Frontal cortex (tissue), 4 donors: ENCODE data around the gene LRIG1. TPM values are rescaled to one million over a fixed set of nuclear protein-coding genes. Genes with fewer than 3 reads are reported as not detected.

Experiments
- DNase-seq, 2 donors: peaks; one replicate each; pipeline ENCODE4 v3.0.0; 2012; ENCODE audit warnings: low spot score in 2 of 2
- FAIRE-seq: peaks from 2 replicates; lab custom pipeline; 2012; peaks lifted over from hg19 to GRCh38; lab: Jason Lieb, UNC
- total RNA-seq: library from RNA; depleted of rRNA; stranded (reverse); fragments of >200 nt; gene quantifications from one replicate; pipeline ENCODE4 v1.2.3, GENCODE V29; 2014
- donor health status: control.
- donor health status: control.
- donor health status: control.

LRIG1 gene
- total RNA-seq, 1 donor from 2014 or later: 51.8 TPM

DNA sequence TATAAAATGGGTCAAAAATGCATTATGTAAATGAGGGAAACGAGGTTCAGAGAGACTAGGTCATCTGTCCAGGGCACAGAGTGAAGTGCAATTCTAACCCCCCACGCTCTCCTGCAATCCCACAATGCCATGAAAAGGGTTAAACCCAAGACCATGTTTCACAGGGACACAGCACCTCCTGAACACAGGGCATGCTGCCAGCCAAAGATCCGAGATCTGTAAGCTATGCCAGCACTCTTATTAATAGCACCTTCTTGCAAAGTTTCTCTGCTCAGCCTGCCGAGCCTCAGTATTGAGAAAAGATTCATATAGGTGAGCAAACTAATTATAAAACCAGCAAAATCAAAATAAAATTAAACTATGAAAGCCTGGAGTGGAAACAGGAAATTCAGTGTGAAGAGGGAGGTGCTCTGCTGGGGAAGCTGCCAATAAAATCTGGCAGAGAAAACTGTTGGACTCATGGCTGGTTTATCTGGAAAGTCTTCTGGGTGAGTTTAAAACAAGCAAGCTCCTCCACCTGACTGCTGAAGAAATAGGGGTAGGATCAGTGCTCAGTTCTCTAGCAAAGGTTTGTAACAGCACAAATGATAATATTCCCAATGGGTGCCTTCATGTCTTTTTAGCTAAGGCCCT is 50.3 kb downstream of the LRIG1 start:
- FAIRE-seq (no peak), DNase-seq (no peak)

DNA sequence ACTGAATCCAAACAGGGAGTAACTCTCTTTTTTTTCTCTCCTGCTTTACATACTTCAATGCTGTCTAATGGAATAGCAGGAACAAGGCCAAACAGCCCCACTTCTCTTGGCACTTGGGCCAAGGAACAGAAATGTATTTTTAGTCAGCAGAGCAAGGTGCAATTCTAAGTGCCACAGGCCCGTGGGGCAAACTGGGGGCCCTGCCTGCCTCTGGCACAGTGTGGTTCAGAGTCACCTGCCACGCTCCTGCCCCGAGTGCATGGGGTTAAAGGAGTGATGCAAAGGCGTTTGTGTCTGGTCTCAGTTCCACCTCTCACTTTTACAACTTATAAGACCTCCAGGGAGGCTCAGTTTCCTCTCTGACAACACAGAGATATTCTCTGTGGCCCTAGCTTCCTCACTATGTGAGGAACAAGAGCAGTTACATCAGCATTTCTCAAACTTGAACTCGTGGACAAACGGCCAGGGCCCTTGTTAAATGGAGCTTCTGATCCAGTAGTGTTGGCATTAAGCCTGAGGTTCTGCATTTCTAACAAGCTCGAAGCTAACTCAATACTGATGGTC is 51.3 kb downstream of the LRIG1 start:
- FAIRE-seq (no peak), DNase-seq (no peak)

DNA sequence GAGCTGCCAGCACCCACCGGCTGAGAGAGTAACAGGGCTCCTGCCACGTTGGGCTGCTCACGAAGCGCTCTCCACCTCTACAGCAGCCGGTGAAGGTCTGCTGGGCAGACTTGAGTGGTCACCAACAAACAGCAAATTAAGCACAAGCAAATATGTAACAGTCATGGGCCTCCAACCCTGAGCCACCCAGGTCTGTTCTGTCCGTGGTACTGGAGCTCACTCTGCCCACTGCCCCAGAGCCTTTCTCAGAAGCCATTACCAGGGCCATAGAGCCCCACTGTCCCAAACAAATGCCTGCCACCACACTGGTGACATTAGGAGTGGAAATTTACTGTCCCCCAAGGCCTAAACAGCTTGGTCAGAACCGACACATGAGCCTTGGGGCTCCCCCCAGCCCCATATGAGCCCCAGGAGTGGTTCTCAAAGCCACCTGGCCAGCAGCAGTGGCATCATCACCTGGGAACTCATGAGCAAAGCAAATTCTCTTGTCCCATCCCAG is 56.6 kb downstream of the LRIG1 start:
- no peak for FAIRE-seq
- DNase-seq: no peak

DNA sequence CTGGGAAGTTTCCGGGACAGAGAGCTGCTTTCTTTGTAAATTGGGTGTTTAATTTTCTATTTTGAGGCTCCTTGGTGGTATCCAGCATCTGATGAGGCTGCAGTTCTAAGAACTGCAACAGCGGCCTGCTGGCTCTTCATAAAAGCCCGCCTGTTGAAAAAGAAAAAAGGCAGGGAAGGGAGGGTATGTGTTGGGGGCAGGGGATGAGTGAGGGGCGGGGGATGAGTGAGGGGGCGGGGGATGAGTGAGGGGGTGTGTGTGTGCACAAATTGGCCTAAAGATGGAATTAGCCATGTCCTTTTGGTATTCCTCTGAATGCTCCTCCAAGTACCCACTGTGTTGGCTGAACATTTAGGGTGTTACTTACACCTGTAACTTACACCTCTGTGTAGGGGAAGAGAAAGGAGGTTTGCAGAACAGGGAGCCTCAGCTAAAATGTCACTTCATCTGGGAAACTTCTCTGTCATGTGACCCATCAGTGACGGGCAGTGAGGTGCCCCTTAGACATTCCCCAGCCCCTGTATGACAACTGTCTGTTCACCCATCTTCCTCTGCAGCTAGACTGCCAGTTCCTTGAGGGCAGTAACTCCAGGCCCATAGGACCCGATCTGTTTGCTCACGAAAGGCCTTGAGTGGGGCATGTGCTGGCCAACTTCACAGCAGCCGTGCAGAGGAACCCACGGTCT is 57.6 kb downstream of the LRIG1 start:
- no peak for FAIRE-seq
- DNase-seq: no peak

DNA sequence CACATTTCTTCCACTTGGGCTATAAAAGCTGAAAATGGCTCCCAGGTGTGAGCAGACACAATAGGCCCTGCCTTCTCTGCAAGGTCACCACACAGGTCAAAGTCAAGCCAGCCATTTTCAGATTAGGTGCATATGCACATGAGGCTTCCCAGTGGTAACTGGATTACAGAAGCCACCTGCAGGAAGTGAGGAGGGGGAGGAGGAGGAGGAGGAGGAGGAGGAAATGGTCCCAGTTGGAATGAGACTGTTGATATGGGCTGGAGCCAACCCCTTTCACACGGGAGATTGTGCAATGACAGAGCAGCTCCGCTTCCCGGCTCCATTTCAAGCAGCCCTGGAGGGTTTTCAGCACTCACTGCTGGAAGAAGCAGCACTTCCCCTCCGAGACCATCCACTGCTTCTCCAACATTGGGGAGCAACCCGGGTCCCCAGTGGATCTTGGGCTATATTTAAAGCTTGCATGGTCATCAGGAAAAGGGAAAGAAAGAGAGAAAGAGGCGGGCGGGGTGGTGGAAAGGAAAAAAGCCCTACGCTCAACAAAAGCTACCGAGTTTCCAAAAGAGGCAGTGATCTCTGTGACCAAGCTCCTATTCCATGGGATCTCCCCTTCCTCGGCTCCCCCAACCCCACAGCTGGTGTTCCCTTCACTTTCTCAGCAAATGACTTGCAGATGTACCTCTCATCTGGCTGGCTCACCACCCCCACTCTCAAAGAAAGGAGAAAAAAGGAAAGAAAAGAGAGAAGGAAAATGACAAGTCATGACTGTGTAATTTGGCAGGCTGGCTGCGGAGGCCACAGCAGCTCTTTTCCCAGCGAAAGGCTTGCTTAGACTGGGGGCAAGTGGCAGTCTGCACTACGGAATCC is 58.3 kb downstream of the LRIG1 start:
- FAIRE-seq: no peak
- no peak for DNase-seq

DNA sequence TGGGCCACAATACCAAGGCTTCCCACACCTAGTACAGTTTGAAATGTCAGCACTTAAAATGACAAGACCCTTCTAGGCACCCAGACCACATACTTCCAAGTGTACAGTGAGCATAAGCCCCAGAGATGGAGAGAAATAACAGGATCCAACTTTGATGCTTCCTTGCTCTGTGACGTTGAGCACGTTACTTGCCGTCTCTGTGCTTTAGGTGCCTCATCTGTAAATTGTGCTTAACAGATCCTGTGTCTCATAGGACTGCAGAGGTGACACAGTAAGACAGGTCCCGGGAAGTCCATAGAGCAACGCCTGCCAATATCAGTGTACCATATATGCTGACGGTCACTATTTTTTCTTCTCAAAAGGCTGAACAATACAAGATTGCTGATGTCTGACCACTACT is 59.1 kb downstream of the LRIG1 start:
- FAIRE-seq: no peak
- no peak for DNase-seq

DNA sequence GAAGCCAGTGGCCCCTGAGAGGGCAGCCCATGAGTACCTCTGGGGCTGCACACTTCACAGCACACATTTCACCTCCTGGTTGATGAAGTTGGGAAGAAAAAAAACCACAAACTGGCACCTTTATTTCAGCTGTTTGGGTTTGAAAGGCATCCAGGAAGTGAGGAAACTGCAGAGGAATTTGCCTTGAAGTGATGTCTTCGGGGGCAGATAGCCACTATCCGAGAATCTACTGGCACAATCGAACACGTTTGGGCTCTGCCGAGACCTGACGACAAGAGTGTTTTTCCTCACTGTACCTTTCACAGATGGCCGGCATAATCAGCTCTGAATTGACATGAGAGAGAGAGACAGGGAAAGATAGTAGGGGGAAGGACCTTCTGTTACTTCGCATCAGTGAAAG is 59.7 kb downstream of the LRIG1 start:
- DNase-seq (no peak), FAIRE-seq (no peak)

DNA sequence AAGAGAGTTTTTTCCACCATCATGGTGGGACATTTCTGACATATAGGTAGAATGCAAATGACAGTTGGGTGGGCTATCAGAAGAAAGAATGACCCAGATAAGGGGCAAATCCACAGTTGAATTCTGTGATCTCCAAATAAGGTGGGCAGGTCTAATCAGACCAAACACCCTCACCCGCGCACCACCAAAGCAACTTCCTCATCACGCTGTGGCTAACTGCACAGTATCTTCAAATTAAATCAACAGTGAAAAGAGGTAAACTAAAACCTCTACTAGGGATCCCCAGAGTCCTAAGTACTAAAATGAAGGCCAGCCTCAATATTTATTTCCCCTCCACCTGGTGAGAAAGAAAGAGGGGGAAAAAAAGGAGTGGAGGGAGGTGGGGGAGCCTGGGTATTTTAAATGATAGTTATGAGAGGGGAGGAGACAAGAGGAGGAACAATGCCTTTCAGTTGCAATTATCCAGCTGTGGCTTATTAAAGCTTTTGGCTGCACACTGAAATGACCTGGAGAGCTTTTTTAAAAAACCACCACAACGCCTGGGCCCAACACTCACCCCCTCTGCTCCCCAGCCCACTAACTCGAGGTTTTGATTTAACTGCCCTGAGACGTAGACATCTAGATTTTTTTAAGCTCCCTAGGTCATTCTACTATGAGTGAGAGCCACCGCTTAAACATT is 61.0 kb downstream of the LRIG1 start:
- no peak for FAIRE-seq

DNA sequence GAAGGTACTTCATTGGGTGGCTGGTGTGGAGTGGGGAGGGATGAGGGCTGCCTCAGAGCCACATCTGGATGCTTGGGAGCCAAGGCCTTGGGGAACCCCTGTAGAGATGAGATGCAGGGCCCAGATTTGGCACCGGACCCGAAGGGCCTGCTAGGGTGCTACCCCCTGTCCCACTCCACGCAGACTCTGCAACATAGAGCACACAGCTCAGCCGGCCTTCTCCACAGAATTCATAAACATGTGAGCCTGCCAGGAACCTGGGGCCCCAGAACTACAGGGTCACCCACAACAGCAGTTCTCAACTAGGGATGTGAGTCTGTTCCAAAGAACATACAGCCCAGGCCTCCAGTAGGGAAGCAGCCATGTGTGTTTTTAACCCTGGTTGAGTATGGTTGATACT is 62.8 kb downstream of the LRIG1 start:
- DNase-seq (no peak), FAIRE-seq (no peak)

More for the DNA sequence above, 61.0 kb downstream of the LRIG1 start:
- no peak for DNase-seq

DNA sequence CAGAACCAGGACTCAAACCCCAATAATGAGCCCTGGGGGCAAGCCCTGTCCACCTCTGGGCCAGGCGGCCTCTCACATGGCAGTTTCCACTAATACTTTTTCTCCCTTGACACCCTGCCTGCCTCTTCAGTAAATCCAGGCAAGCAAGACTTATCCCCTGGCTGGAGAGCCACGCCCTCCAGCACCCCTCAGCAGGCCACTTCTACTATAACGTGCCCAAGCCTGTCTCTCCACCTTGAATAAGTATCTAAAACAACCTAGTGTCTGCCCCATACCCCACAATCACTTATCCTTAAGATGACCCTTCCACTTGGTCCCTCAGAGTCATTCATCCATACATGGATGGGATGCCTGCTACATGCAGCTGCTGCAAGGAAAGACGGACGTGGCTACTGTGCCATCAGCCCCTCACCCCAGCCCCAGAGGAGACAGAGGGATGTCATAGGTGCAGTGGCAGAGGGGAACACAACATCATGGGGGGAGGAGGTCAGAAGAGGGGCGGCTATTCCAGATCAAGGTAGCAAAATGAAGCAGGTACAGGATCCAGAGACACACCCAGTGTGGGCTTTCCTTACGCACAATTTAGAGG is 63.4 kb downstream of the LRIG1 start:
- FAIRE-seq (no peak), DNase-seq (no peak)

DNA sequence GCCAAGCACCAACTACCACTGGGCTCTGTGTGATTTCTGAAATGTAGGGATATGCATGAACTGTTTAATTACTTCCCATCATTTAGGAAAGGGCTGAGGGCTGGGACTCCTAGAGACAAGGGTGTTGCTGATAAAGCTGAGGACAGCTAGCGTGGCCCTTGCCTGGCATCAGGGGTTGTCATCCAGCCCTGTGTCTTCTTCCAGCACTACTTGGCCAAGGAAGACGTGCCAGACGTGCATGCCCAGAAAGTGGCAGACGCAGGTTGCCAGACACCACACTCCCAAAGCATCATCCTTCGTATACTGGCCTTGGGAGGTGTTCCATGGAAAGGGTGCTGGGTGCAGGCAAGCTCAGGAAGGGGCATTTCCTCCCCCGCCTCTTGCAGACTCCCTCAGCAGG is 64.8 kb downstream of the LRIG1 start:
- FAIRE-seq: no peak
- no peak for DNase-seq

DNA sequence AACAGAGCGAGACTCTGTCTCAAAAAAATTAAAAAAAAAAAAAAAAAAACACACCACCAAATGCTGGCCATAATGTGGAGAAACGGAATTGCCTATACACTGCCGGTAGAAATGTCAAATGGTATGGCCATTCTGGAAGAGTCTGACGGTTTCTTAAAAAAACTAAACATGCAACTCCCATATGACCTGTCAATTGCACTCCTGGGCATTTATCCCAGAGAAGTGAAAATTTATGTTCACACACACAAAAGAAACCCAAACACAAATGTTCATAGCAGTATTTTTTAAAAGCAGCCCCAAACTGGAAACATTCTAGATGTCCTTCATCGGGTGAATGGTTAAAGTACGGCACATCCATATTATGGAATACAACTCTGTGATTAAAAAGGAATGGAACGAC is 66.1 kb downstream of the LRIG1 start:
- FAIRE-seq: no peak
- DNase-seq: no peak

DNA sequence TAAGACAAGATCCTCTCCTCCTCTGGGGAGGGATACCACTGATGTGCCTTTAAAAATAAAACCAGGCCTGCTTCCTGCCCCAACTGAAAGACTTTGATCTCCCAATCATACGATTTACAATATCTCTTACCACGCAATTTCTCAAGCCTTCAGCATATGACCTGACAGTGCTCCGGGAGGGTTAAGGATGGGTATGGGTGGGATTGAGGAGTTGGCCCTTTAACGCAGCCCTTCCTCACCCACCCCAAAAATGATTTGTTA is 67.4 kb downstream of the LRIG1 start:
- DNase-seq (no peak), FAIRE-seq (no peak)

DNA sequence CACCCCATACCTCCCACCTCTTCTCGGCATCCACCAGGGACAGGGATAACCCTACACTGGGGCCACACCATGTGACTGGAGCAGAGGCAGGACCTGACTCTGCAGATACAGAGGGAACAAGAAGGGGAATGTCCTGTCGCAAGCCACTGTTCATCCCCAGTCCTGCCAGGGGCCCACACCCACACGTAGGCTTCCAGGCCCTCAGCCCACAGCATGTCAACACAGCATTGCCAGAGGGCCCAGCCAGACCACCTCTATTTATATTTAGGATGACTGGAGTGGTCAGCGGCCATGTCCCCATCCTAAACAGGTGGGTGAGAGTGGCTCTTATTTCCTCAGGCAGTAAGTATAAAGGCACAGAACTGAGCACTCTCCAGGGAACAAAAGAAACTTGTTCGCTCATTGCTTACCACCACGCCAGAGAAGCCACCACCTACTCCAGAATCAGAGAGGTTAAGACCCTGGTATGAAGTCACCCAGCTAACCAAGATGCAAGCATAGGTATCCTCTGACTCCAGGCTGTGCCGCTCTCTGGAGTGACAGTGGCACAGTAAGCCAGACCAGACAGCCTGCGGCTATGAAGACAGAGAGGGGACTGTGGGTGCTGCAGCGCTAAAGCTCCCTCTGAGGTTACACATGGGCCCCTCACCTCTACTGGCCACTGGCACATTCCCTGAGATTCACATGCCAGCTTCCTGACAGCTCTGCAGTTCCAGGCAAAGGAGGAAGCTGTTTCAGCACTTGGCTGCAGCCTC is 67.9 kb downstream of the LRIG1 start:
- DNase-seq (no peak), FAIRE-seq (no peak)

DNA sequence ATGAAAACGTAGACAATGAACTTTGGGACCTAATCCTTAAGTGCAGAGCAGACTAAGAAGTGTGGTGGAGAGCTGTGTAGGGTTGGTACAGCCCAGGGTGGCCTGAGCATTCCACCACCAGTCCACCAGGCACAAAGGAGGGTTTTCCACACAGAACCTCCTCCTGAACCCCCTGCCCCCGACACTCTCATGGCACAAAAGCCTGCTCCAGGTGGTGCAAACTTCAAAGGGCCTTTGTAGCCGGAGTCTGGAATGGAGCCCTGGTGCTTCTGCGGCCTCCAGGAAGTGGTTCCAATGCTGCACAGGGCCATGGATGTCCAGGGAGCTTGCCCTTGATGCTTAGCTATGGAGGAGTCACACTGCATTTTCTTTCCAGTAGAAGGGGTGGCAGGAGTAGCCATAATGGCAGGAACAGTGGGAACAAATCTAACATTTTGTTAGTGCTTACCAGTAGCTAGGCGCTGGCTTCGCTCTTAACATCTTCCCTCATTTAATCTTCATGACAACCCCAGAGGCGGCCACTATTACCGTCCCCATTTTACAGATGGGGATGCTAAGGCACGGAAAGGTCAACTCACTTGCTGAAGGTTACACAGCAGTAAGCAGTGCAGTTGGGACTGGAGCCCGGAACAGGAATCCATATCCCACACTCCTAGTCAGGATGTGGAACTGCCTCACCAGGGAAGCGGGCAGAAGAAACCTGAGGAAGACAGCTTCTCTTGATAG is 68.6 kb downstream of the LRIG1 start:
- no peak for FAIRE-seq
- no peak for DNase-seq

DNA sequence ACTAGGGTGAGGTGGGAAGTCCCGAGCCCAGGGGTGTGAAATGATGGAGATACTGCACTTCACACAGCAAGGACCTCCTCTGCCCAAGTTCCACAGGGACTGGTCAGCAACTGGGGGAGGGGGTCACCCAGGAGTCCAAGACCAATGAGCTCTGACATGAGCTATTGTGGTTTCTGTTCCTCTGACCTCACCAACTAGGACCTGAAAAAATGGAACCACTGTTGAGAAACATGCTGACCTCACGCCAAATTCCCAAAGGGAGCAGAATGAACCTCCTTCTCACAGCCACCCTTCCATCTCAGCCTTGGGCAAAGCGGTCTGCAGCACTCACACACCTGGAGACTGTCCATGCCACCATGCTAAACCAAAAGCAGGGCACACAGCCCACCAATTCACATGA is 69.3 kb downstream of the LRIG1 start:
- FAIRE-seq (no peak), DNase-seq (no peak)

DNA sequence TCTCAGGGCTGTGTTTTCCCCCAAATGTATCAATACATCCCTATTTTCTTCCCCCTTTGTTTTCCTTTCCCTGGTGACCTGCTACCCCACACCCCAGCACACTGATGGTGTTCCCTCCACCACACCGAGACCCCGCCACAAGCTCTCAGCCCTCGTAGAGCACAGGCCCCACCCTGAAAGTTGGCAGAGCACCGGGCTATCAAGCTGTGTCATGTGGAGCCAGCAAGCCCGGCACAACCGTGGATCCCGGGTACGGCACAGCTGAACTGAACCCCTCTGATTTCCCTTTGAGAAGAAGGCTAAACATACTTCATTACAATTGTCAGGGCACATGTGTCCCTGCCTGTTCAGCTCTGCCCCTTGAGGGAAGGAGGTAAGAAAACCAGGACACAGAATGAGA is 69.9 kb downstream of the LRIG1 start:
- no peak for FAIRE-seq
- no peak for DNase-seq

DNA sequence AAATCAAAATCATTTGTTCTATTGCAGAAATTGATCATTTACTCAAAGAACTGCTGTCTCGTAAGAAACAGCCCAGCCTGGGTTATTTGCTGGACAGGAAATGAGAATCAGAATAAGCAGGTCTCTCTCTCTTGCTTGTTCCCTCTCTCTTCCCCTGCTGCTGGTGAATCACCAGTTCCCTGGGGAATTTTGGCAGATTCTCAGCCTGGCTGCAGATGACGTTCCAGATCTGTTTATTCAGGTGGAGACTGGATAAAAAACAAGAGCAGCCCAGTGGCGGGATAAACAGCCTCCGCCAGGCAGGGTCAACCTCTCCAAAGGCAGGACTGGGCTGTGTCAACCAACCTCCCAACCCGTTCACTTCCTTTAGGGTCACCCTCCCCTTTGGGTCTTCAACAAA is 72.1 kb downstream of the LRIG1 start:
- DNase-seq (no peak), FAIRE-seq (no peak)
